BLaER1 treated with 17β-estradiol and CSF1 and Interleukin-3, amounts not matched to agents 10 nM and 100 nM (cell line): ENCODE data around the gene DOK6.

Experiments used
- H3K27ac ChIP-seq, 11 experiments: shearing (Covaris generic); formaldehyde crosslinking; 2 replicates each; pipeline ENCODE4 v1.8.1; 2022
- H3K27me3 ChIP-seq, 11 experiments: shearing (Covaris generic); formaldehyde crosslinking; 2 replicates each; pipeline ENCODE4 v1.8.1; 2022
- H3K36me3 ChIP-seq, 11 experiments: shearing (Covaris generic); formaldehyde crosslinking; 2 replicates each; pipeline ENCODE4 v1.8.1; 2022
- H3K4me1 ChIP-seq, 10 experiments: shearing (Covaris generic); formaldehyde crosslinking; 2 replicates each; pipeline ENCODE4 v1.8.1; 2022
- H3K4me2 ChIP-seq, 11 experiments: shearing (Covaris generic); formaldehyde crosslinking; 2 replicates each; pipeline ENCODE4 v1.8.1; 2022
- H3K4me3 ChIP-seq, 10 experiments: shearing (Covaris generic); formaldehyde crosslinking; 2 replicates each; pipeline ENCODE4 v1.8.1; 2022
- H3K9ac ChIP-seq, 11 experiments: shearing (Covaris generic); formaldehyde crosslinking; 2 replicates each; pipeline ENCODE4 v1.8.1; 2022
- H3K9me3 ChIP-seq, 11 experiments: shearing (Covaris generic); formaldehyde crosslinking; replicated peaks in 1 of 11; 2 replicates each; pipeline ENCODE4 v1.8.1; 2022
- H4K20me1 ChIP-seq, 11 experiments: shearing (Covaris generic); formaldehyde crosslinking; 2 replicates each; pipeline ENCODE4 v1.8.1; 2022
- Cebpa-rat ChIP-seq, 11 experiments: shearing (Covaris generic); IDR thresholded peaks; 2 replicates each; pipeline ENCODE4 v1.8.1; 2022

The DOK6 gene

DNA sequence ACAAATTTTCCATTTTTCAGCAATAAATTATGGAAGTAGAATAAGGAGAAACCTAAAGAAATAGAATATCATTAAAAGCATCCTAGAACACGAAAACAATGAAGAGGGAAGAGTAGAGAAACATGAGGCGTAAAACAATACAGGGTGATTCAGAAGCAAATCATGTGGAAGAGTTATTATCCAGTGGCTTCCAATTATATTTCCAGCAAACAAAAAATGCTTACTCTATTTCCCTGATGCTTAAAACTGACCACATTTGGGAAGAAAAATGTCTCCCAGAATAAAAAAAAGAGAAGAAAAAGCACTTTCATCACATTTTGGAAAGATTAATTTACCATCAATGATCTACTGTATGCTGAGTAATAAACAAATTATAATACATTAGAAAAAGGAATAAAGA lies 354.4 kb downstream of the DOK6 start:
- Histone ChIP-seq H3K36me3 (no peaks in the 10 kb centered on the region), H3K4me3 (no peak overlapping the region), H3K9me3 (peaks cover 0 to 15% (median 6%) of the 10 kb centered on the region in 11 experiments; a peak in 9 of 22 replicates), H4K20me1 (no peaks in the 10 kb centered on the region), H3K4me1 (no peaks in the 10 kb centered on the region), H3K27me3 (no peaks in the 10 kb centered on the region), H3K27ac (no peak overlapping the region), H3K9ac (no peak overlapping the region), H3K4me2 (no peak overlapping the region)
- TF ChIP-seq Cebpa-rat (IDR thresholded peaks at IDR 0.05), result no peak

DNA sequence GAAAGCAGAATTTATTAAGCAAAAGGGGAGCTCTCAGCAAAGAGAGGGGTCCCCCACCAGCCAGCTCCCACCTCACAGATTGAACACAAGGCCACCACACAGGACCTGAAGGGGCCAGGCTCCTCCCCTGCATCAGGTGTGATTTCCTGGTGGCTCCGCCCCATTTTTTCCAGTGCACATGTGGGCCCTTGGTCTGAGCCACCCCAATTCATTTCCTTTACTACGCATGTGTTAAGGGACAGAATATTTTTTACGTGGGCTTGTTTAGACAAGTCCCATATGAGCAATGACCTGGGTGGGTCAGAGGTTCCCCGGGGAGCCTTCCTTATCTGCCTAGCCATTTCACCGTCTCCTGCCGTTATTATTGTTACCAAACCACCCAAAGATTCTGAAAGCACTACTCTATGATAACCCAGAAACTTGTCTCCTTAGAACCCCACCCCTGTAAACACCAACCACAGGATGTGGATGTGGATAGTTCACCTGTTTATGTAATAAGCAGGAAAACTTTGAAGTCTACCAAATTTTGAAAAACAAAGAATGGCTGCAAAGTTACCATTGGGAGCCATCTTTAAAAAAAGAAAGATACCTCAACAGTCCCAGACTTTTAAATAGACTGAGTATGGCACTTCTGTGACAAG lies 355.3 kb downstream of the DOK6 start:
- H4K20me1 ChIP-seq, result no peaks in the 10 kb centered on the region
- peaks cover 0 to 6% (median 0%) of the 10 kb centered on the region in 11 experiments; a peak in 2 of 22 replicates for H3K9me3 ChIP-seq
- no peak overlapping the region for H3K4me3 ChIP-seq
- TF ChIP-seq Cebpa-rat (IDR thresholded peaks at IDR 0.05), result no peak
- no peaks in the 10 kb centered on the region for H3K36me3 ChIP-seq
- no peaks in the 10 kb centered on the region for H3K4me1 ChIP-seq
- H3K27me3 ChIP-seq, result no peaks in the 10 kb centered on the region
- H3K9ac ChIP-seq, result no peak overlapping the region
- no peak overlapping the region for H3K27ac ChIP-seq
- no peak overlapping the region for H3K4me2 ChIP-seq

- Histone ChIP-seq H3K4me1 (no peaks in the 10 kb centered on the region), H3K27ac (no peak overlapping the region), H4K20me1 (no peaks in the 10 kb centered on the region), H3K4me3 (no peak overlapping the region), H3K9ac (no peak overlapping the region), H3K27me3 (no peaks in the 10 kb centered on the region), H3K4me2 (no peak overlapping the region), H3K36me3 (no peaks in the 10 kb centered on the region), H3K9me3 (peaks cover 0 to 6% (median 0%) of the 10 kb centered on the region in 11 experiments; a peak in 2 of 22 replicates)
- no peak for TF ChIP-seq Cebpa-rat (IDR thresholded peaks at IDR 0.05)
Measured at GRCh38 chr18:69757733-69758132, 357.0 kb downstream of the DOK6 start.

DNA sequence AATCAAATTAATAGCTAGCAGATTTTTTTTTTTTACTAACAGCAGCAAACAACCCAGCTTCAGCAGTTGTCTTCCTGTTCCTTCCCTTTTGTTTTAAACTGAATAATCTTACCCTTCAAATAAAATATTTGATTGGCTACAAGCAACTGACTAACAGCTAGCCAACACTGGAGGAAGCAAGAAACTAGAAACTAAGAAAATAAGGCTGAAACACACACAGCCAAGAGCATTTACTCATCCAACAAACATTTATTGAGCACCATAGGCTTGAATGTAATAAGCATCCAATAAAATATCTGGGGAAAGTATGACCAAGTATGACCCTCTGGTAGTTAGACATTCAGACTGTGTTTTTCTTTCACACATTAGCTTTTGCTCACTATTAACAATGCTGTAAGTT lies 357.8 kb downstream of the DOK6 start:
- H4K20me1 ChIP-seq, result no peaks in the 10 kb centered on the region
- H3K27ac ChIP-seq, result no peak overlapping the region
- no peak overlapping the region for H3K9ac ChIP-seq
- no peak overlapping the region for H3K4me3 ChIP-seq
- H3K4me2 ChIP-seq, result no peak overlapping the region
- H3K27me3 ChIP-seq, result no peaks in the 10 kb centered on the region
- H3K9me3 ChIP-seq, result peaks cover 0 to 6% (median 0%) of the 10 kb centered on the region in 11 experiments; a peak in 2 of 22 replicates
- no peaks in the 10 kb centered on the region for H3K36me3 ChIP-seq
- TF ChIP-seq Cebpa-rat (IDR thresholded peaks at IDR 0.05), result no peak
- H3K4me1 ChIP-seq, result no peaks in the 10 kb centered on the region

DNA sequence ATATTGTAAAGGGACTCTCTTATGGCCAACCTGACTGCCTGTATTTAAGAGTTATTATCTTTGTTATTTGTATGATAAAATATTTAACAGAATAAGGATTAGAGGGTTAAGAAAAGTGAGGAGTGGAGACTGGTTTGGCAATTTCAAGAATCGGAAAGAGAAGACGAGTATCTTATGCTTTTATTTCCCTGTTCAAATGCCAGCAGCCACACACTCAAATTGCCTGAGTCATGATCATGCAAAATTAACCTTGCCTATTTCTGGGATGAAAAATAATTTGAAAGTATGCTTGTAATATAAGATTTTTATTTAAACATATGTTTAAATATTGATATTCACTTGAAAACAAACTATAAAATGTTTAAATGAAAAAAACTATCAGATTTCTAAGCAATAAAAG lies 358.4 kb downstream of the DOK6 start:
- H3K4me1 ChIP-seq, result no peaks in the 10 kb centered on the region
- H3K27ac ChIP-seq, result no peak overlapping the region
- no peak for TF ChIP-seq Cebpa-rat (IDR thresholded peaks at IDR 0.05)
- H3K4me2 ChIP-seq, result no peak overlapping the region
- H3K4me3 ChIP-seq, result no peak overlapping the region
- H3K27me3 ChIP-seq, result no peaks in the 10 kb centered on the region
- peaks cover 0 to 6% (median 0%) of the 10 kb centered on the region in 11 experiments; a peak in 2 of 22 replicates for H3K9me3 ChIP-seq
- no peaks in the 10 kb centered on the region for H3K36me3 ChIP-seq
- H3K9ac ChIP-seq, result no peak overlapping the region
- no peaks in the 10 kb centered on the region for H4K20me1 ChIP-seq

DNA sequence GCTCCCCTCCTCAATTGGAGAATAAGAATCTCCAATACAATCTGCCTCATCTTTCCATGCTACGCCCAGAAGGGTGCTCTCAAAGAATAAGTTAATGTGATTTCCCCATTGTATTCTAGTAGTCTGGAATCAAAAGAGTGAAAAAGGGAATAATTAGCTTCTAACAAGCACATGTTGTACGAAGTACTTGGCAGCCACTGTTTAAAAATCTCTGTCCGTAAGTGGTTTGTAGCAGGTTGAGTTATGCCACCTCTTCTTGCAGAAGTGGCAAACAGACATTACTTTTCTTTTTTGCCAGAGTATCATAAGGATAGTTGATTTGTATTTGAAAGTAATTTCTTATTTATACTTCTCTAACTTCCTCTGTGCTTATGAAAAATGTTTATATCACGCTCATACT lies 362.3 kb downstream of the DOK6 start:
- Histone ChIP-seq H3K27me3 (no peaks in the 10 kb centered on the region), H4K20me1 (no peaks in the 10 kb centered on the region), H3K27ac (no peak overlapping the region), H3K9me3 (no peaks in the 10 kb centered on the region), H3K4me1 (no peaks in the 10 kb centered on the region), H3K9ac (no peak overlapping the region), H3K4me3 (no peak overlapping the region), H3K36me3 (no peaks in the 10 kb centered on the region), H3K4me2 (no peak overlapping the region)
- TF ChIP-seq Cebpa-rat (IDR thresholded peaks at IDR 0.05), result no peak

DNA sequence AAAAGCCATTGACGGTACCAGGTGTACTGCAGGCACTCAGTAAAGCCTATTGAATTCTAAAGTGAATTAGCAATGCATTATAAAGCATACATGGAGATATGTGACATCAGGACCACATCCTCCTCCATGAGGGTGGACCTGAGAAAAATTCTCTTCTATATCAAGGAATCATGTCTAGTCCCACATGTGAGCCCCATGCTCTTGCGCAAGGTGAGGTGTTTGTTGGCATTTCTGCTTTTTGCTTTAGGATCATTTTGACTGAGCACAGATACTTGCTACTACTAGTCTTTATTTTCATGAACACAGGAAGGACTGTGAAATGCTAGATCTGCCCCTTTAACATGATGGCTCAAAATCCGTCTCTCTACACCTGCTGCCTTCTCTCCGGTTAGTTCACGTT lies 363.1 kb downstream of the DOK6 start:
- H3K27me3 ChIP-seq, result no peaks in the 10 kb centered on the region
- no peaks in the 10 kb centered on the region for H3K9me3 ChIP-seq
- no peak overlapping the region for H3K4me2 ChIP-seq
- H3K4me1 ChIP-seq, result no peaks in the 10 kb centered on the region
- no peaks in the 10 kb centered on the region for H3K36me3 ChIP-seq
- H3K4me3 ChIP-seq, result no peak overlapping the region
- no peak overlapping the region for H3K9ac ChIP-seq
- no peak overlapping the region for H3K27ac ChIP-seq
- H4K20me1 ChIP-seq, result no peaks in the 10 kb centered on the region
- TF ChIP-seq Cebpa-rat (IDR thresholded peaks at IDR 0.05), result no peak

DNA sequence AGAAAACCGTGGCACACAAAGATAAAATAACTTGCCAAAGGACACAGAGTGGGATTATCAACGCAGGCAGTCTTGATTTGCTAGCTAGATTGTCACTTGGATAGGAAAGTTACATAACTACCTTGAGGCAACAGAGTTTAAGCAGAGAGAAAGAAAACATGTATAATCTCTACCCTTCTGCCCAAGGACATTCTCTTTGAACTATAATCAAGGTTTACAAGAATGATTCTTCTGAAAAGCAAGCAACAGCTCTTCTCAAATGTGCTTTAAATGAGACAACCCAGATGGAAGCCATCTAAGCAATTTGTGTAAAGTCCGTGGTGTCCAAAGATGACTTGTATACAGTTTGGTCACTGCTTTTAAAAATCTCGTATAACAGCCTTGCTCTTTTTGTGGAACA lies 369.6 kb downstream of the DOK6 start:
- H3K27me3 ChIP-seq, result no peaks in the 10 kb centered on the region
- H3K4me2 ChIP-seq, result no peak overlapping the region
- no peak overlapping the region for H3K9ac ChIP-seq
- no peaks in the 10 kb centered on the region for H3K36me3 ChIP-seq
- no peak overlapping the region for H3K4me3 ChIP-seq
- H4K20me1 ChIP-seq, result no peaks in the 10 kb centered on the region
- no peak overlapping the region for H3K27ac ChIP-seq
- H3K9me3 ChIP-seq, result no peaks in the 10 kb centered on the region
- no peak for TF ChIP-seq Cebpa-rat (IDR thresholded peaks at IDR 0.05)
- no peaks in the 10 kb centered on the region for H3K4me1 ChIP-seq

DNA sequence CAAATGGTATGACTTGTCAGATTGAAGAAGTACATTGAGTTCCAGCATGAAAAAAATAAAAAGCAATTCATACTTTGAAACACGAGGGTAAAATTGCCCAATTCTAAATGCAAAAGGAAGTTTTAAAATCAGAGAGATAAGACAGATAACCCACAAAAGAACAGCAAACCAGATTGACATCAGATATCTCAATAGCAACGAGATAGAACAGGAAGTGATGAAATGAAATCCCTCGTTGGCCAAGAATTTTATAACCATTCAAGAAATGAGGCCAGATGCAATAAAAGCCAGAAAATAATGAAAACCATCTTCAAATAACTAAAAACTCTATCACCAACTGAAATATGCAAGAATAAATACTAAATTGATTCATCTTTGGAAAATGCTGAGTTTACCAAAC lies 374.1 kb downstream of the DOK6 start:
- no peaks in the 10 kb centered on the region for H4K20me1 ChIP-seq
- H3K27ac ChIP-seq, result no peak overlapping the region
- H3K4me1 ChIP-seq, result no peaks in the 10 kb centered on the region
- no peaks in the 10 kb centered on the region for H3K36me3 ChIP-seq
- H3K4me3 ChIP-seq, result no peak overlapping the region
- TF ChIP-seq Cebpa-rat (IDR thresholded peaks at IDR 0.05), result no peak
- H3K27me3 ChIP-seq, result no peaks in the 10 kb centered on the region
- H3K9ac ChIP-seq, result no peak overlapping the region
- H3K9me3 ChIP-seq, result no peaks in the 10 kb centered on the region
- H3K4me2 ChIP-seq, result no peak overlapping the region

DNA sequence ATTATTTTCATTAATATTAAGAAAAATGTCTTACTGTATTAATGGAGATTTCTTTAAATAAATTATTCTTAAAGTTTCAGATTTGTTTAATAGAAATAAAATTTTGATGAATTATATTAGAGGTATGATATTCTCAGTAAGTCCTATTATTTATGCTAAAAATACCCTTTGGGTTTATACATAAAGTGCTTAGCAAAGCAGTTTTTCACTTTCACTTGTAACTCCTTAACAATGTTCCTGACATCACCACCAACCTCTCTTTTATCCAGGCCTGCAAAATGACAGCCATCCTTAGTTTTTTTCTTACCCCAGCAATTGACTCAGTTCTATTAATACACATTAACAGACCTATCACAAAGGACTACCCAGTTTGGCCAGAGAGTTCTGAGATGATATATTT lies 376.6 kb downstream of the DOK6 start:
- H3K27ac ChIP-seq, result no peak overlapping the region
- no peak overlapping the region for H3K4me3 ChIP-seq

More for the DNA sequence above, 376.6 kb downstream of the DOK6 start:
- no peak for TF ChIP-seq Cebpa-rat (IDR thresholded peaks at IDR 0.05)
- no peaks in the 10 kb centered on the region for H4K20me1 ChIP-seq
- H3K27me3 ChIP-seq, result no peaks in the 10 kb centered on the region
- H3K4me2 ChIP-seq, result no peak overlapping the region
- H3K4me1 ChIP-seq, result no peaks in the 10 kb centered on the region
- H3K9ac ChIP-seq, result no peak overlapping the region
- no peaks in the 10 kb centered on the region for H3K9me3 ChIP-seq
- no peaks in the 10 kb centered on the region for H3K36me3 ChIP-seq
